ENCODE results near the gene CMC4. TPM values are rescaled to one million over a fixed set of nuclear protein-coding genes. Genes with fewer than 3 reads are reported as not detected.

CMC4 gene
- total RNA-seq, 4 donors from 2014 or later: 14.4 to 22.8 (median 17.3) TPM

- Histone ChIP-seq H3K4me1 (no peaks in the 10 kb centered on the region), H3K27ac (no peak overlapping the region), H3K27me3 (no peaks in the 10 kb centered on the region), H3K36me3 (no peaks in the 10 kb centered on the region), H3K4me3 (no peak overlapping the region), H3K9me3 (no peaks in the 10 kb centered on the region)
- TF ChIP-seq POLR2AphosphoS5 (IDR thresholded peaks at IDR 0.05) (no peak), POLR2A (IDR thresholded peaks at IDR 0.05) (no peak), CTCF (IDR thresholded peaks at IDR 0.05) (no peak), EP300 (IDR thresholded peaks at IDR 0.05) (no peak)
- WGBS: 86% methylated on average over 3 of the region's 3 CpGs
- no peak for DNase-seq (ENCODE audit: low spot score in 2 of 2)
Measured at GRCh38 chrX:155020591-155020990, 50.3 kb downstream of the CMC4 start.

Other genes with a start within 250 kb of the CMC4 start
- not detected for gene SMIM9, start 236.5 kb downstream of the CMC4 start, total RNA-seq
- gene F8A1, start 184.8 kb downstream of the CMC4 start, total RNA-seq: 10 to 100 TPM in 2 of 4 donors, 1 to 10 TPM in 2; 4.4 to 10.8 (median 7.6) TPM
- 10 to 100 TPM in 1 of 4 donors, 1 to 10 TPM in 3; 5.1 to 15.0 (median 6.7) TPM for gene F8, start 48.4 kb downstream of the CMC4 start, total RNA-seq
- 10 to 100 TPM; 22.9 to 37.9 (median 28.6) TPM for gene FUNDC2, start 44.3 kb downstream of the CMC4 start, total RNA-seq
- 1 to 10 TPM; 1.6 to 2.3 (median 1.9) TPM for gene MTCP1, start within 50 bp of the CMC4 start, total RNA-seq
- 10 to 100 TPM in 3 of 4 donors, 1 to 10 TPM in 1; 8.8 to 16.2 (median 10.4) TPM for gene BRCC3, start 372 bp upstream of the CMC4 start, total RNA-seq
- gene VBP1, start 145.3 kb upstream of the CMC4 start, total RNA-seq: 10 to 100 TPM; 10.8 to 26.7 (median 21.8) TPM
- under 1 TPM in 2 of 4 donors, not detected in 2; 0.34 to 0.89 TPM for gene RAB39B, start 193.4 kb upstream of the CMC4 start, total RNA-seq

All from suprapubic skin (tissue), 4 donors.